Inflammatory macrophage (primary cell): ENCODE results near the gene EDN2.

Source experiments
- DNase-seq, 2 donors: peaks; one replicate each; pipeline ENCODE4 v3.0.0-alpha.2; 2020 to 2022

Gene EDN2

GRCh38 chr1:41435570-41436178 lies 48.8 kb downstream of the EDN2 start:
- DNase-seq = no peak

- DNase-seq = no peak
Observed at GRCh38 chr1:41434748-41435449, 49.6 kb downstream of the EDN2 start.

GRCh38 chr1:41434306-41434705 lies 50.2 kb downstream of the EDN2 start:
- DNase-seq = no peak

GRCh38 chr1:41433501-41433900 lies 51.0 kb downstream of the EDN2 start:
- DNase-seq = no peak

GRCh38 chr1:41432481-41433280 lies 51.8 kb downstream of the EDN2 start:
- DNase-seq = peak; percentile 92

- no peak for DNase-seq
Observed at GRCh38 chr1:41431490-41432350, 52.8 kb downstream of the EDN2 start.

GRCh38 chr1:41430582-41430981 lies 53.9 kb downstream of the EDN2 start:
- DNase-seq = no peak

GRCh38 chr1:41430069-41430468 lies 54.4 kb downstream of the EDN2 start:
- DNase-seq = no peak

GRCh38 chr1:41429641-41430035 lies 54.8 kb downstream of the EDN2 start:
- no peak for DNase-seq
